HUES64 (cell line): ENCODE data around the gene BCAN.
A peak's percentile ranks its signal among the peaks of the same experiment; 100 is the strongest.
"Not testable (repeated sequence)": the region's sequence is repeated elsewhere in the genome, so short reads cannot be mapped to it uniquely, and the experiment has no call there.

Experiments
- H3K27ac ChIP-seq: 2 replicates; pipeline ENCODE4 v1.7.0; 2013; ENCODE audit warnings: low read depth, low read length, inconsistent platforms
- H3K27me3 ChIP-seq: 2 replicates; pipeline ENCODE4 v1.6.1; 2013; ENCODE audit warnings: mild to moderate bottlenecking, low read length; ENCODE audit not compliant: insufficient read depth
- H3K36me3 ChIP-seq: 2 replicates; pipeline ENCODE4 v1.6.1; 2013; ENCODE audit warnings: mild to moderate bottlenecking, low read length; ENCODE audit not compliant: insufficient read depth
- H3K4me1 ChIP-seq: 2 replicates; pipeline ENCODE4 v1.6.1; 2013; ENCODE audit warnings: mild to moderate bottlenecking, low read length, moderate library complexity; ENCODE audit not compliant: insufficient read depth
- H3K4me3 ChIP-seq: 2 replicates; pipeline ENCODE4 v1.5.1; 2013; ENCODE audit warnings: mild to moderate bottlenecking, low read length, moderate library complexity
- H3K9ac ChIP-seq: 2 replicates; pipeline ENCODE4 v1.6.1; 2013; ENCODE audit warnings: mild to moderate bottlenecking, low read depth, low read length
- H3K9me3 ChIP-seq: 2 replicates; pipeline ENCODE4 v1.6.1; 2013; ENCODE audit warnings: low read depth, low read length; ENCODE audit not compliant: insufficient read depth
- WGBS: fragments of 150-250, 120-280 bp; methylation state at CpG from one replicate; pipeline ENCODE4 v1.1.7; 2013; ENCODE audit warnings: missing lambda C conversion rate; 5-methylcytosine and 5-hydroxymethylcytosine counted together

Gene BCAN

GRCh38 chr1:156600733-156601121, 41.2 kb upstream of the BCAN start:
- Histone ChIP-seq H3K9ac (peak overlapping the region; percentile 94), H3K4me1 (0 out of 2 replicates have a peak, but pooled peaks cover 3% of the 10 kb centered on the region), H3K9me3 (no peaks in the 10 kb centered on the region), H3K36me3 (peaks cover 45% of the 10 kb centered on the region), H3K4me3 (peak overlapping the region; percentile 96), H3K27me3 (no peaks in the 10 kb centered on the region), H3K27ac (peak overlapping the region; percentile 83)
- WGBS = 4% methylated on average over 13 of the region's 13 CpGs

GRCh38 chr1:156601122-156601830, 40.6 kb upstream of the BCAN start, which contains the start of gene GPATCH4:
Gene GPATCH4, minus strand, starts transcription at chr1:156601479.
- no peaks in the 10 kb centered on the region for H3K9me3 ChIP-seq
- H3K4me3 ChIP-seq = peak within 1 kb of the TSS; percentile 96
- WGBS = 1% methylated on average over 35 of the region's 35 CpGs
- peaks cover 40% of the 10 kb centered on the region for H3K36me3 ChIP-seq
- H3K9ac ChIP-seq = peak within 1 kb of the TSS; percentile 94
- H3K4me1 ChIP-seq = 0 out of 2 replicates have a peak, but pooled peaks cover 3% of the 10 kb centered on the region
- peak within 1 kb of the TSS; percentile 83 for H3K27ac ChIP-seq
- H3K27me3 ChIP-seq = no peaks in the 10 kb centered on the region

GRCh38 chr1:156601892-156602291, 40.0 kb upstream of the BCAN start:
- Histone ChIP-seq H3K9ac (peak overlapping the region; percentile 94), H3K27me3 (no peaks in the 10 kb centered on the region), H3K9me3 (no peaks in the 10 kb centered on the region), H3K4me3 (peak overlapping the region; percentile 96), H3K36me3 (peaks cover 33% of the 10 kb centered on the region), H3K27ac (peak overlapping the region; percentile 60; the same call in 1 of the 2 replicates), H3K4me1 (0 out of 2 replicates have a peak, but pooled peaks cover 3% of the 10 kb centered on the region)
- WGBS = 88% methylated on average over 12 of the region's 12 CpGs

- Histone ChIP-seq H3K36me3 (peaks cover 27% of the 10 kb centered on the region), H3K4me1 (0 out of 2 replicates have a peak, but pooled peaks cover 3% of the 10 kb centered on the region), H3K9me3 (no peaks in the 10 kb centered on the region), H3K4me3 (no peak overlapping the region), H3K27me3 (no peaks in the 10 kb centered on the region), H3K27ac (no peak overlapping the region), H3K9ac (no peak overlapping the region)
- 38% methylated on average over 10 of the region's 10 CpGs for WGBS
These were observed 39.3 kb upstream of the BCAN start for GRCh38 chr1:156602557-156602993.

- not testable (repeated sequence) for H3K4me3 ChIP-seq, H3K4me1 ChIP-seq, H3K9me3 ChIP-seq, H3K27me3 ChIP-seq, H3K36me3 ChIP-seq, H3K27ac ChIP-seq, H3K9ac ChIP-seq
- 91% methylated on average over 4 of the region's 4 CpGs for WGBS
These were observed 34.6 kb upstream of the BCAN start for GRCh38 chr1:156607344-156607743.

GRCh38 chr1:156608036-156608674, 33.8 kb upstream of the BCAN start:
- no peak overlapping the region for H3K9ac ChIP-seq
- WGBS = 42% methylated on average over 7 of the region's 7 CpGs

GRCh38 chr1:156608981-156609380, 32.9 kb upstream of the BCAN start:
- Histone ChIP-seq H3K4me1 (no peaks in the 10 kb centered on the region), H3K9me3 (no peaks in the 10 kb centered on the region), H3K27ac (no peak overlapping the region), H3K27me3 (no peaks in the 10 kb centered on the region), H3K4me3 (no peak overlapping the region), H3K36me3 (no peaks in the 10 kb centered on the region), H3K9ac (no peak overlapping the region)
- 56% methylated on average over 6 of the region's 6 CpGs for WGBS

More at GRCh38 chr1:156608036-156608674, 33.8 kb upstream of the BCAN start:
- no peaks in the 10 kb centered on the region for H3K36me3 ChIP-seq
- H3K27ac ChIP-seq = no peak overlapping the region
- no peaks in the 10 kb centered on the region for H3K9me3 ChIP-seq
- H3K4me3 ChIP-seq = no peak overlapping the region
- no peaks in the 10 kb centered on the region for H3K4me1 ChIP-seq
- H3K27me3 ChIP-seq = no peaks in the 10 kb centered on the region

- H3K4me3 ChIP-seq, H3K4me1 ChIP-seq, H3K27ac ChIP-seq, H3K27me3 ChIP-seq, H3K36me3 ChIP-seq, H3K9me3 ChIP-seq, H3K9ac ChIP-seq: not testable (repeated sequence)
- 93% methylated on average over 9 of the region's 9 CpGs for WGBS
These were observed 31.8 kb upstream of the BCAN start for GRCh38 chr1:156610072-156610471.

GRCh38 chr1:156612666-156613065, 29.3 kb upstream of the BCAN start:
- no peak overlapping the region for H3K27ac ChIP-seq
- WGBS = 53% methylated on average over 2 of the region's 3 CpGs
- H3K36me3 ChIP-seq = no peaks in the 10 kb centered on the region
- H3K4me1 ChIP-seq = no peaks in the 10 kb centered on the region
- no peak overlapping the region for H3K9ac ChIP-seq
- H3K27me3 ChIP-seq = no peaks in the 10 kb centered on the region
- H3K9me3 ChIP-seq = no peaks in the 10 kb centered on the region
- H3K4me3 ChIP-seq = no peak overlapping the region

- WGBS = 79% methylated on average over 3 of the region's 4 CpGs
- no peaks in the 10 kb centered on the region for H3K36me3 ChIP-seq
- no peak overlapping the region for H3K9ac ChIP-seq
- H3K27me3 ChIP-seq = peaks cover 23% of the 10 kb centered on the region
- H3K4me3 ChIP-seq = no peak overlapping the region
- no peak overlapping the region for H3K27ac ChIP-seq
- peaks cover 6% of the 10 kb centered on the region; the same call in 1 of the 2 replicates for H3K4me1 ChIP-seq
- H3K9me3 ChIP-seq = no peaks in the 10 kb centered on the region
These were observed 26.0 kb upstream of the BCAN start for GRCh38 chr1:156615946-156616345.

- H3K9ac ChIP-seq = no peak overlapping the region
- peaks cover 28% of the 10 kb centered on the region for H3K27me3 ChIP-seq
- 66% methylated on average over 5 of the region's 5 CpGs for WGBS
- H3K4me3 ChIP-seq = no peak overlapping the region
- no peak overlapping the region for H3K27ac ChIP-seq
- peaks cover 6% of the 10 kb centered on the region; the same call in 1 of the 2 replicates for H3K4me1 ChIP-seq
- no peaks in the 10 kb centered on the region for H3K36me3 ChIP-seq
- H3K9me3 ChIP-seq = no peaks in the 10 kb centered on the region
These were observed 25.5 kb upstream of the BCAN start for GRCh38 chr1:156616463-156616862.
